ENCODE results near the gene FXYD4. TPM values are rescaled to one million over a fixed set of nuclear protein-coding genes. Genes with fewer than 3 reads are reported as not detected.
"Not testable (repeated sequence)": the region's sequence is repeated elsewhere in the genome, so short reads cannot be mapped to it uniquely, and the experiment has no call there.

Gene FXYD4
- total RNA-seq, 1 donor from 2014 or later: not detected

GRCh38 chr10:43375401-43376020, 4.1 kb downstream of the FXYD4 start:
- no peak for DNase-seq (ENCODE audit: low spot score)

- no peak for DNase-seq (ENCODE audit: low spot score)
Measured at GRCh38 chr10:43376046-43376635, 4.7 kb downstream of the FXYD4 start.

- no peak for DNase-seq (ENCODE audit: low spot score)
Measured at GRCh38 chr10:43376828-43377423, 5.5 kb downstream of the FXYD4 start.

- DNase-seq (ENCODE audit: low spot score): no peak
Measured at GRCh38 chr10:43377424-43377883, 6.0 kb downstream of the FXYD4 start.

- no peak for DNase-seq (ENCODE audit: low spot score)
Measured at GRCh38 chr10:43380610-43381222, 9.3 kb downstream of the FXYD4 start.

GRCh38 chr10:43383204-43383971, 12.0 kb downstream of the FXYD4 start:
- DNase-seq (ENCODE audit: low spot score): no peak

GRCh38 chr10:43384252-43385221, 13.1 kb downstream of the FXYD4 start:
- no peak for DNase-seq (ENCODE audit: low spot score)

GRCh38 chr10:43385412-43386004, 14.1 kb downstream of the FXYD4 start:
- no peak for DNase-seq (ENCODE audit: low spot score)

- no peak for DNase-seq (ENCODE audit: low spot score)
Measured at GRCh38 chr10:43386549-43386948, 15.1 kb downstream of the FXYD4 start.

- no peak for DNase-seq (ENCODE audit: low spot score)
Measured at GRCh38 chr10:43386981-43387677, 15.7 kb downstream of the FXYD4 start.

- no peak for DNase-seq (ENCODE audit: low spot score)
Measured at GRCh38 chr10:43387678-43388032, 16.2 kb downstream of the FXYD4 start.

GRCh38 chr10:43389867-43390266, 18.4 kb downstream of the FXYD4 start:
- DNase-seq (ENCODE audit: low spot score): no peak

- no peak for DNase-seq (ENCODE audit: low spot score)
Measured at GRCh38 chr10:43390333-43390732, 18.9 kb downstream of the FXYD4 start.

- no peak for DNase-seq (ENCODE audit: low spot score)
Measured at GRCh38 chr10:43390759-43391158, 19.3 kb downstream of the FXYD4 start.

- no peak for DNase-seq (ENCODE audit: low spot score)
Measured at GRCh38 chr10:43391496-43391895, 20.1 kb downstream of the FXYD4 start.

- DNase-seq (ENCODE audit: low spot score): no peak
Measured at GRCh38 chr10:43392748-43393147, 21.3 kb downstream of the FXYD4 start.

GRCh38 chr10:43393186-43393585, 21.8 kb downstream of the FXYD4 start:
- not testable (repeated sequence) for DNase-seq (ENCODE audit: low spot score)

GRCh38 chr10:43393606-43394360, 22.3 kb downstream of the FXYD4 start:
- no peak for DNase-seq (ENCODE audit: low spot score)

GRCh38 chr10:43394868-43395267, 23.4 kb downstream of the FXYD4 start:
- no peak for DNase-seq (ENCODE audit: low spot score)
